ENCODE data around the gene GRAMD1A. TPM values are rescaled to one million over a fixed set of nuclear protein-coding genes. Genes with fewer than 3 reads are reported as not detected.

The GRAMD1A gene
- total RNA-seq, 1 donor from 2014 or later: 61.9 TPM

- Histone ChIP-seq H3K4me1 (peaks cover 14% of the 10 kb centered on the region), H3K27me3 (no peaks in the 10 kb centered on the region), H3K27ac (peak overlapping the region; percentile 56), H3K4me3 (peak overlapping the region; percentile 47 to 86), H3K36me3 (no peaks in the 10 kb centered on the region), H3K9me3 (no peaks in the 10 kb centered on the region)
- DNase-seq (ENCODE audit: extremely low spot score in 2 of 2): no peak
- TF ChIP-seq POLR2AphosphoS5 (IDR thresholded peaks at IDR 0.05; ENCODE audit: insufficient read depth in 1 of 2, low read depth in 1 of 2) (no peak), CTCF (IDR thresholded peaks at IDR 0.05) (no peak), POLR2A (IDR thresholded peaks at IDR 0.05) (no peak)
- intact Hi-C loops (cut with DNase I): no loop called here
Measured at GRCh38 chr19:35029737-35030256, 29.7 kb downstream of the GRAMD1A start.

GRCh38 chr19:35030257-35031071 lies 30.3 kb downstream of the GRAMD1A start, which contains the start of gene SCN1B:
Gene SCN1B, plus strand, starts transcription at chr19:35030470. Its CDS starts 351 bp downstream, at chr19:35030821.
- Histone ChIP-seq H3K36me3 (no peaks in the 10 kb centered on the region), H3K27ac (peak within 1 kb of the TSS; percentile 56), H3K4me3 (peak within 1 kb of the TSS; percentile 47 to 86), H3K9me3 (no peaks in the 10 kb centered on the region), H3K4me1 (peaks cover 14% of the 10 kb centered on the region), H3K27me3 (no peaks in the 10 kb centered on the region)
- DNase-seq (ENCODE audit: extremely low spot score in 2 of 2): no peak
- TF ChIP-seq POLR2AphosphoS5 (IDR thresholded peaks at IDR 0.05; ENCODE audit: insufficient read depth in 1 of 2, low read depth in 1 of 2) (peak in 1 of 2 donors; percentile 33), CTCF (IDR thresholded peaks at IDR 0.05) (no peak), POLR2A (IDR thresholded peaks at IDR 0.05) (no peak)
- intact Hi-C loops (cut with DNase I): no loop called here

- H3K36me3 ChIP-seq: no peaks in the 10 kb centered on the region
- peaks cover 14% of the 10 kb centered on the region for H3K4me1 ChIP-seq
- H3K9me3 ChIP-seq: no peaks in the 10 kb centered on the region
- no peak for DNase-seq (ENCODE audit: extremely low spot score in 2 of 2)
- intact Hi-C loops (cut with DNase I): no loop called here
- H3K4me3 ChIP-seq: peak overlapping the region; percentile 47 to 86
- H3K27ac ChIP-seq: peak overlapping the region; percentile 35
- TF ChIP-seq POLR2AphosphoS5 (IDR thresholded peaks at IDR 0.05; ENCODE audit: insufficient read depth in 1 of 2, low read depth in 1 of 2) (peak in 1 of 2 donors; percentile 35), CTCF (IDR thresholded peaks at IDR 0.05) (no peak)
- H3K27me3 ChIP-seq: no peaks in the 10 kb centered on the region
Measured at GRCh38 chr19:35031072-35031881, 31.2 kb downstream of the GRAMD1A start.

GRCh38 chr19:35032356-35032865 lies 32.3 kb downstream of the GRAMD1A start:
- H3K27me3 ChIP-seq: no peaks in the 10 kb centered on the region
- intact Hi-C loops (cut with DNase I): no loop called here
- DNase-seq (ENCODE audit: extremely low spot score in 2 of 2): no peak

More at GRCh38 chr19:35032356-35032865, 32.3 kb downstream of the GRAMD1A start:
- TF ChIP-seq CTCF (IDR thresholded peaks at IDR 0.05) (no peak), POLR2A (IDR thresholded peaks at IDR 0.05) (no peak), POLR2AphosphoS5 (IDR thresholded peaks at IDR 0.05; ENCODE audit: insufficient read depth in 1 of 2, low read depth in 1 of 2) (no peak)
- Histone ChIP-seq H3K4me1 (peaks cover 14% of the 10 kb centered on the region), H3K36me3 (no peaks in the 10 kb centered on the region), H3K4me3 (no peak overlapping the region), H3K9me3 (no peaks in the 10 kb centered on the region), H3K27ac (no peak overlapping the region)

Measured in vagina (tissue), 2 donors.